ENCODE measurements around the gene SREBF2. TPM values are rescaled to one million over a fixed set of nuclear protein-coding genes. Genes with fewer than 3 reads are reported as not detected.
A peak's percentile ranks its signal among the peaks of the same experiment; 100 is the strongest.

SREBF2 gene
- total and polyA plus RNA-seq, 2 of the 13 experiments (the other 11 are each of a cell fraction or from before 2014, with no cell fraction given): 53.8 to 72.6 TPM

DNA sequence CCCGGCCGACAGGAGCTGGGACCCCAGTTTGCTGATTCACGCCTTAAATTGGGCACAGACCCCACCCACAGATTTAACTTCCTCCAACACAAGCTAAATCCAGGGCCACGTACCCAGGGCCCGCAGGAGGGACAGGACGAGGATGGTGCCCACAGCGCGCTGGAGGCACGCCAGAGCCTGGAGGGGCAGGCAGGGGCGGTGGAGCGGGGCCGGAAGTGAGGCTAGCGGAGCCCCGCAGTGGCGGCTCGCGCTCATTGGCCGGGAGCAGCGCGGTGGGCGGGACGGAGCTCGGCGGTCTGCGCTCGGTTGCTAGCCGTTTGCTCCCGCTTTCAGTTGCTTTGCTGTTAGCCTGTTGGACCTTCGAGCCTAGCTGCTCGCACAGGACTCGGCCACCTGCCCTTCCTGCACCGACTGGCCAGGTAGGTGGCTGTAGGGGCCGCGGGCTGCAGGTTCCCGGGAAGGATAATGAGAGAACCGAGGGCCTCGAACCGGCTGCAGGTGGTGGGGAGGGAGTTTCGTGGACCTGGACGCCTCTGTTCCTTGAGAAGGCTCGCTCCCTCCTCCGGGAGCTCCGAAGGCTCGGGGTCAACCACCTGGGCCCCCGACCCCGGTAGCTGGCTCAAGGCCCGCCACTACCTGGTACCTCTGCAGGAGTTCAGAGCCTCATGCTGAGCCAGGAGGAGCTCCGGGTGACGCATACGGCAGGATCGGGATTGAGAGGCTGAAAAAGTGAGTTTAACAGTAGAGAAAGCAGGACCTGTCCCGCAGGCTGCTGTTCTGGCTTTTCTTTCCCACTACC, 32.4 kb upstream of the SREBF2 start, which contains the start of gene CCDC134 (continued):
- TF ChIP-seq, protein P1, sequence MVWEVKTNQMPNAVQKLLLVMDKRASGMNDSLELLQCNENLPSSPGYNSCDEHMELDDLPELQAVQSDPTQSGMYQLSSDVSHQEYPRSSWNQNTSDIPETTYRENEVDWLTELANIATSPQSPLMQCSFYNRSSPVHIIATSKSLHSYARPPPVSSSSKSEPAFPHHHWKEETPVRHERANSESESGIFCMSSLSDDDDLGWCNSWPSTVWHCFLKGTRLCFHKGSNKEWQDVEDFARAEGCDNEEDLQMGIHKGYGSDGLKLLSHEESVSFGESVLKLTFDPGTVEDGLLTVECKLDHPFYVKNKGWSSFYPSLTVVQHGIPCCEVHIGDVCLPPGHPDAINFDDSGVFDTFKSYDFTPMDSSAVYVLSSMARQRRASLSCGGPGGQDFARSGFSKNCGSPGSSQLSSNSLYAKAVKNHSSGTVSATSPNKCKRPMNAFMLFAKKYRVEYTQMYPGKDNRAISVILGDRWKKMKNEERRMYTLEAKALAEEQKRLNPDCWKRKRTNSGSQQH (CRISPR knock-in tag; IDR thresholded peaks at IDR 0.05; ENCODE audit: low read depth): no peak; the same call in 1 of the 2 replicates
- TF ChIP-seq SKI (IDR thresholded peaks at IDR 0.05; ENCODE audit: partially characterized antibody): no peak
- TF ChIP-seq, protein P2, sequence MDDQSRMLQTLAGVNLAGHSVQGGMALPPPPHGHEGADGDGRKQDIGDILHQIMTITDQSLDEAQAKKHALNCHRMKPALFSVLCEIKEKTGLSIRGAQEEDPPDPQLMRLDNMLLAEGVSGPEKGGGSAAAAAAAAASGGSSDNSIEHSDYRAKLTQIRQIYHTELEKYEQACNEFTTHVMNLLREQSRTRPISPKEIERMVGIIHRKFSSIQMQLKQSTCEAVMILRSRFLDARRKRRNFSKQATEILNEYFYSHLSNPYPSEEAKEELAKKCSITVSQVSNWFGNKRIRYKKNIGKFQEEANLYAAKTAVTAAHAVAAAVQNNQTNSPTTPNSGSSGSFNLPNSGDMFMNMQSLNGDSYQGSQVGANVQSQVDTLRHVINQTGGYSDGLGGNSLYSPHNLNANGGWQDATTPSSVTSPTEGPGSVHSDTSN (CRISPR knock-in tag; IDR thresholded peaks at IDR 0.05; ENCODE audit: borderline replicate concordance): 0 out of 2 replicates have a peak, but pooled peaks have one; percentile 62
- peak; percentile 64 for TF ChIP-seq HDAC2 (CRISPR knock-in tag; IDR thresholded peaks at IDR 0.05)
- peak; percentile 85; the same call in 1 of the 2 replicates for TF ChIP-seq ZNF274 (CRISPR knock-in tag; IDR thresholded peaks at IDR 0.05)
- TF ChIP-seq ZNF619 (CRISPR knock-in tag; IDR thresholded peaks at IDR 0.05): peak; percentile 63; the same call in 1 of the 2 replicates
- TF ChIP-seq ZNF382 (CRISPR knock-in tag; IDR thresholded peaks at IDR 0.05; ENCODE audit: borderline replicate concordance): no peak
- TF ChIP-seq, protein P3, sequence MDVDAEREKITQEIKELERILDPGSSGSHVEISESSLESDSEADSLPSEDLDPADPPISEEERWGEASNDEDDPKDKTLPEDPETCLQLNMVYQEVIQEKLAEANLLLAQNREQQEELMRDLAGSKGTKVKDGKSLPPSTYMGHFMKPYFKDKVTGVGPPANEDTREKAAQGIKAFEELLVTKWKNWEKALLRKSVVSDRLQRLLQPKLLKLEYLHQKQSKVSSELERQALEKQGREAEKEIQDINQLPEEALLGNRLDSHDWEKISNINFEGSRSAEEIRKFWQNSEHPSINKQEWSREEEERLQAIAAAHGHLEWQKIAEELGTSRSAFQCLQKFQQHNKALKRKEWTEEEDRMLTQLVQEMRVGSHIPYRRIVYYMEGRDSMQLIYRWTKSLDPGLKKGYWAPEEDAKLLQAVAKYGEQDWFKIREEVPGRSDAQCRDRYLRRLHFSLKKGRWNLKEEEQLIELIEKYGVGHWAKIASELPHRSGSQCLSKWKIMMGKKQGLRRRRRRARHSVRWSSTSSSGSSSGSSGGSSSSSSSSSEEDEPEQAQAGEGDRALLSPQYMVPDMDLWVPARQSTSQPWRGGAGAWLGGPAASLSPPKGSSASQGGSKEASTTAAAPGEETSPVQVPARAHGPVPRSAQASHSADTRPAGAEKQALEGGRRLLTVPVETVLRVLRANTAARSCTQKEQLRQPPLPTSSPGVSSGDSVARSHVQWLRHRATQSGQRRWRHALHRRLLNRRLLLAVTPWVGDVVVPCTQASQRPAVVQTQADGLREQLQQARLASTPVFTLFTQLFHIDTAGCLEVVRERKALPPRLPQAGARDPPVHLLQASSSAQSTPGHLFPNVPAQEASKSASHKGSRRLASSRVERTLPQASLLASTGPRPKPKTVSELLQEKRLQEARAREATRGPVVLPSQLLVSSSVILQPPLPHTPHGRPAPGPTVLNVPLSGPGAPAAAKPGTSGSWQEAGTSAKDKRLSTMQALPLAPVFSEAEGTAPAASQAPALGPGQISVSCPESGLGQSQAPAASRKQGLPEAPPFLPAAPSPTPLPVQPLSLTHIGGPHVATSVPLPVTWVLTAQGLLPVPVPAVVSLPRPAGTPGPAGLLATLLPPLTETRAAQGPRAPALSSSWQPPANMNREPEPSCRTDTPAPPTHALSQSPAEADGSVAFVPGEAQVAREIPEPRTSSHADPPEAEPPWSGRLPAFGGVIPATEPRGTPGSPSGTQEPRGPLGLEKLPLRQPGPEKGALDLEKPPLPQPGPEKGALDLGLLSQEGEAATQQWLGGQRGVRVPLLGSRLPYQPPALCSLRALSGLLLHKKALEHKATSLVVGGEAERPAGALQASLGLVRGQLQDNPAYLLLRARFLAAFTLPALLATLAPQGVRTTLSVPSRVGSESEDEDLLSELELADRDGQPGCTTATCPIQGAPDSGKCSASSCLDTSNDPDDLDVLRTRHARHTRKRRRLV (CRISPR knock-in tag; IDR thresholded peaks at IDR 0.05): no peak
- 0 out of 2 replicates have a peak, but pooled peaks have one; percentile 54 for TF ChIP-seq ZNF264 (CRISPR knock-in tag; IDR thresholded peaks at IDR 0.05)
- TF ChIP-seq KDM5A (IDR thresholded peaks at IDR 0.05; ENCODE audit: borderline replicate concordance, low read length): peak; percentile 30; the same call in 1 of the 2 replicates
- TF ChIP-seq ISL2 (CRISPR knock-in tag; IDR thresholded peaks at IDR 0.05): peak; percentile 73; the same call in 1 of the 2 replicates
- TF ChIP-seq, protein P4, sequence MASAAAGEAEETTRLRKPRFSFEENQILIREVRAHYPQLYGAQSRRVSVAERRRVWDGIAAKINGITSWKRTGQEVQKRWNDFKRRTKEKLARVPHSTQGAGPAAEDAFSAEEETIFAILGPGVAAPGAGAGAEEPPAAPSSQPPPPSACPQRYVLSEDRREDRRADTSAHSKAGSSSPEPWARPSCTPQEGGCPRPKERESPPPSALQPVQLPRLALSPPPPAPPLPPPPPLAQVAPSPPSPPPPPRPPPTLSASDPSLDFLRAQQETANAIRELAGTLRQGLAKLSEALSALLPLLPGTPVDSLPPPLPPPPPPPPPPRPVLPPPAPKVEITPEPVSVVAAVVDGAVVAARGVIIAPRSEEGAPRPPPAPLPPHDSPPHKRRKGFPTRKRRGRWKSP (CRISPR knock-in tag; IDR thresholded peaks at IDR 0.05): peak; percentile 94
- no peak; the same call in none of the 2 replicates for TF ChIP-seq HOXA5 (CRISPR knock-in tag; IDR thresholded peaks at IDR 0.05)
- TF ChIP-seq CBFB (CRISPR knock-in tag; IDR thresholded peaks at IDR 0.05): peak; percentile 75; the same call in 1 of the 2 replicates
- TF ChIP-seq, protein P5, sequence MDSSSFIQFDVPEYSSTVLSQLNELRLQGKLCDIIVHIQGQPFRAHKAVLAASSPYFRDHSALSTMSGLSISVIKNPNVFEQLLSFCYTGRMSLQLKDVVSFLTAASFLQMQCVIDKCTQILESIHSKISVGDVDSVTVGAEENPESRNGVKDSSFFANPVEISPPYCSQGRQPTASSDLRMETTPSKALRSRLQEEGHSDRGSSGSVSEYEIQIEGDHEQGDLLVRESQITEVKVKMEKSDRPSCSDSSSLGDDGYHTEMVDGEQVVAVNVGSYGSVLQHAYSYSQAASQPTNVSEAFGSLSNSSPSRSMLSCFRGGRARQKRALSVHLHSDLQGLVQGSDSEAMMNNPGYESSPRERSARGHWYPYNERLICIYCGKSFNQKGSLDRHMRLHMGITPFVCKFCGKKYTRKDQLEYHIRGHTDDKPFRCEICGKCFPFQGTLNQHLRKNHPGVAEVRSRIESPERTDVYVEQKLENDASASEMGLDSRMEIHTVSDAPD (CRISPR knock-in tag; IDR thresholded peaks at IDR 0.05): no peak
- TF ChIP-seq ZNF343 (CRISPR knock-in tag; IDR thresholded peaks at IDR 0.05): peak; percentile 82; the same call in 1 of the 2 replicates
- TF ChIP-seq BHLHE40 (IDR thresholded peaks at IDR 0.05; ENCODE audit: low read length): no peak
- no peak for TF ChIP-seq KAT2B (IDR thresholded peaks at IDR 0.05; ENCODE audit: borderline replicate concordance, low read depth, low read length)

All from HepG2 (cell line).